HG02571 (cell line): ENCODE results near the gene ARHGAP30.
"Not testable (repeated sequence)": the region's sequence is repeated elsewhere in the genome, so short reads cannot be mapped to it uniquely, and the experiment has no call there.

Experiments
- ATAC-seq: cut with Tn5 transposase; IDR thresholded peaks from one replicate; pipeline ENCODE4 v1.9.1; 2021; ENCODE audit warnings: mild to moderate bottlenecking, moderate library complexity; ENCODE audit not compliant: unreplicated experiment

Gene ARHGAP30

GRCh38 chr1:161071886-161072371, 2.2 kb upstream of the ARHGAP30 start:
- no peak for ATAC-seq

DNA sequence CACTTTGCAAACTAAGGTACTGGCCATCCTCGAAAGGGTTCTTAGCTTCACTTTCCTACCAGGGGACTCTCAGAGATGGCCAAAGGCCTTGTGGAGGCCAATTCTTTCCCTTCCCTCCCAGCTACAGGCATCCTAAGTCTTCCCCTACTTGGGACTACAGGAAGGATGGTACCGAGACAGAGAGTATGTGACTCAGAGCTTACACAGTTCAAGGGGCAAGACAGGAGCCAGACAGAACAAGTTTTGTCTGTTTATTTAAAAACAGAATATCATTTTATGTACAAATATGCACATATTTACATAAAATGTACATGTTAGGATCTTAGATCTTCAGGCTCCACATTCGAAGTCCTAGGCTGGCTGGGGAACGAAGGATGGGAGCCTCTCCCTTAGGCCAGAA, 1.1 kb upstream of the ARHGAP30 start:
- ATAC-seq: no peak

DNA sequence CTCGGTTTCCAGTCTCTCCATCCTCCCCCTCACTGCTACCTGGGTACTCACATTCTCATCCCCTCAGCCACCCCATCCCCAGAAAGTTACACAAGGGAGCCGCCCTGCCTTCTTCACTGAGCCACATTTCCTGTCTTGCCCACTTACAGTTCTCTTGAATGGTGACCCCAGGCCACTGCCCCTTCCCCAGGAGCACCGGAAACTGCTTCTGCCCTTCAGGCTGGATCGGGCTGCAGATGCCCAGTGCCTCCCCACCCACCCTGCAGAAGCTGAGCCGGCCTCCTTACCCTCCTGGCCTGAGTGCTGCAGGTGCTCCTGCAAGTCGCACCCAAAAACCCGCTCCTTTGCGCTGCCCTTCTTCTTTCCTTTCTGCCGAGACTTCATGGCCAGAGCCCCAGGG, 450 bp downstream of the ARHGAP30 start:
- no peak for ATAC-seq

DNA sequence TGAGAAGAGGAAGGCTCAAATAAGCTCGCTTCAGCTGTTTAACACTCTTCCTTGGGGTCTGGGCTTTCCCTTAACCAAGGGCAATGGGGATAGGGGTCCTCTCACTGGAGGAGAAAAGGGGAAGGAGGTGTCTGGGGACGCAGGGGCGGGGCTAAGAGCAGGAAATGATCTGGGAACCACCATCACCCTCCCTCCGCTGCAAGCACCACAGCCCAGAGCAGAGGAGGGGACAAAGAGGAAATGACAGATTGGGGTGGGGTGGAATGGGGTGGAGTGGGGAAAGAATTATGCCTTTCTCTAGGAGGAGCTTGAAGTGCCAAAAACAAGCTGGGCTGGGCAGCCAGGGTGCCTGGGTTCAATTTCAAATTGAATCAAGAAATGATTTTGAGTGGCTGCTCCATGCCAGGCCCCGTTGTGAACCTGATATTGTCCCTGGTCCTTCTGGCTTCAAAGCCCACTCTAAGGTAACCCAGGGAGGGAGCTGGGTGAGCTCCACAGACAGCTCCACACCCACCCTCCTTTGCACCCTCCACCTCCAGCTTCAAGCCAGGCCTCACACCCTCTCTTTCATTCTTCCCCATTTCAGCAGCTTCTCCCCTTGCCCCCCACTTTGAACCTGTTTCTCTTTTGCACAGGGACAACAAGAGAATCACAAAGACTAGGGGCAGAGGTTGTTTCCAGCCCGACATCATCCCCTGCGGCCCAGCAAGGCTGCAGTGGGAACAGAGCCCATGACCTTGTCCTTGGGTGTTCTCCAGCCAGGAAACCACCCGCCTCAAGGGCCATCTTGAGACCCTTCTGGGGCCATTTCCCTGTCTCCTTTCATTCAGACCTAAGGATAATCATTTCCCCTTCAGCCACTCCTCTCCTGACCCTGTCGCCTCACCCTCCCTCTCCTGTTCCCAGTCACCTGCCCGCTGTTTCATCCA, 1.1 kb downstream of the ARHGAP30 start:
- ATAC-seq: peak; percentile 42

DNA sequence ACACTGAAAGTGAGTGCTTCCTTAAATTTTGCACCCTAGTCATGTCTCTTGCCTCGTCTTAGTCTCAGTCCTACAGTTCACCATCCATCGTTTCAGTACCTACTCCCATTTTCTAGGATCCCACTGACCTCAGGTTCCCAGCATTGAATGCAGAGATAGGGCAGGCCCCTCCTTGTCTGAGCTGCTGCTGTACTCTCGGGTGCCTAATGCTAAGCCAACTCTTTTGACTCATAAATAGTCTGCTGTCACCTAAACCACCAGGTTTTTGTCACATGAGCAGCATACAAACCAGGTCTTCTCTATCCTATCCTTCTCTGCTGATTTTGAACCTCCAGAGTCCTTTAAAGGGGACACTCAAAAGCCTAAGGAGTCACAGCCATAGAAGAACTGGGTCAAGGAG, 3.0 kb downstream of the ARHGAP30 start:
- ATAC-seq: no peak

DNA sequence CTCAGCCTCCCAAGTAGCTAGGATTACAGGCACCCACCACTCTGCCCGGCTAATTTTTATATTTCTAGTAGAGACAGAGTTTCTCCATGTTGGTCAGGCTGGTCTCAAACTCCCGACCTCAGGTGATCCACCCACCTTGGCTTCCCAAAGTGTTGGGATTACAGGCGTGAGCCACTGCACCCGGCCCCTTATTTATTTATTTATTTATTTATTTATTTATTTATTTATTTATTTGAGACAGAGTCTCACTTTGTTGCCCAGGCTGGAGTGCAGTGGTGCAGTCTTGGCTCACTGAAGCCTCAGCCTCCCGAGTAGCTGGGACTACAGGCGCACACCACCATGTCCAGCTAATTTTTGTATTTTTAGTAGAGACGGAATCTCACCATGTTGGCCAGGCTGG, 4.0 kb downstream of the ARHGAP30 start:
- not testable (repeated sequence) for ATAC-seq

GRCh38 chr1:161063936-161064335, 5.8 kb downstream of the ARHGAP30 start:
- ATAC-seq: not testable (repeated sequence)

DNA sequence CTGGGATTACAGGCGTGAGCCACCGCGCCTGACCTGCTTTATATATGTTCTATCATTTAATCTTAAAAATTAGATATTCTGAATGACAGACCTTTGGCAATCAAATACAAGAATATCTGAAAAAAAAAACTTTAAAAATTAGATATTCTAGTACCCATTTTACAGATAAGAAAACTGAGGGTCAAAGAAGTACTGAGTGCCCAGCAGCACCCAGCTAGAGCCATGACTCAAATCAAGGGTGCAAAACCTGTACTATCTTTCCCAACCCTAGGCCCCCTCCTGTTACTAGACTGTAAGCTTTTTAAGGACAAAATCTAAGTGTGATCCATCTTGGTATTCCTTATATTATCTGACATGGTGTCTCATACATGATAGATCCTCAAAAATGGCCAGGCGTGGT, 8.3 kb downstream of the ARHGAP30 start:
- no peak for ATAC-seq

DNA sequence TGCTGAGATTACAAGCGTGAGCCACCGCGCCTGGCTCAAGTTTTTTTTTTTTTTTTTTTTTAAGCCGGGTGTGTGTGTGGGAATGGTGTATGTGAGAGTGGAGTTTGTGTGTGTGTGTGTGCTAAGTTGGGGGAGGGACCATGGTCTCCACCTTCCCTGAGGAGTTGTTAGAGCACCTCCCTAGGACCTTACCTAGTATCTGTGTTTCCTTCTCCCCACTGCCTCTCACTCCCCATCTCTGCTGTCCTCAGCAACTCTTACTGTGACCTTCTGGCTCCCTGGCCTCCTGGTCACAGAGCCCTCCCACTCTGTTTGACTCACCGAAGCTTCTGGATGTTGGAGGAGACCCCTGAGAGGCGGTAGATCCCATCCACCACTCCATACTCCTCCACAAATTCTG, 10.4 kb downstream of the ARHGAP30 start:
- ATAC-seq: no peak

GRCh38 chr1:161054805-161055204, 14.9 kb downstream of the ARHGAP30 start:
- ATAC-seq: no peak

DNA sequence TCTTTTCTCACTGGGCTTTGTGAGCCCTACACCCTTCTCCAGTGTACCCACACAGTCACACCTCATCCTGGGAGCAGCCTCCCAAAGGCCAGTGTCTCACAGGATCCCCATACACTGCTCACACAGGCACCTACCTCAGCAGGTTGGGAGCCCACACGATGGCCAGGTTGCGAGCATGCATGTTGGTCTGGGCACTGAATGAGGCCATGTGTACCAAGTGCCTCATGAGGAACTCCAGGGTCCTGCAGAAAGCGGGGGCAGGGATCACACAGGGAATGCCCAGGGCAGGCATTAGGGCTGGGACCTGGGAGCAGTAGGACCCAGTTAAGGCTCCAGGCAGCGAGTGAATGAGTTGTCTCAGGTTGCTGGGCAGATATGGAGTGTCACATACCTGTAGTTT, 15.5 kb downstream of the ARHGAP30 start:
- no peak for ATAC-seq

DNA sequence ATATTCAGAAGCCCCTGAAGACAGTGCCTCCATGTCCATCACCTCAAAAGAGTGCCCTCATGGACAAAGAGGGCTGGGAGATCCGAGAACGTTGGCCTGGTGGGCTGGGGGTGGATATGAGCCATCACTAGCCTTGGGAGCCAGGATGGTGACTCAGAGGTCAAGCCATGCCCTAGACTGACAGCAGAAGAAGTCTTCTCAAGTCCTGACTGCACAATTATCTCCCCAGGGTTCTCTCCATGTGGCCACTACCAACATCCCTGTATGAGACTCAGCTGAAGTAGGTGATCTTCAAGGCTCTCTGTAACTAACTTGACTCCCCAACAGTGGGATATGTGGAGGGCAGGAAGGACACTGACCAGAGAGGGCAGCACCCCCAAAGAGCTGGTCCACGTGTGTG, 16.8 kb downstream of the ARHGAP30 start:
- no peak for ATAC-seq

DNA sequence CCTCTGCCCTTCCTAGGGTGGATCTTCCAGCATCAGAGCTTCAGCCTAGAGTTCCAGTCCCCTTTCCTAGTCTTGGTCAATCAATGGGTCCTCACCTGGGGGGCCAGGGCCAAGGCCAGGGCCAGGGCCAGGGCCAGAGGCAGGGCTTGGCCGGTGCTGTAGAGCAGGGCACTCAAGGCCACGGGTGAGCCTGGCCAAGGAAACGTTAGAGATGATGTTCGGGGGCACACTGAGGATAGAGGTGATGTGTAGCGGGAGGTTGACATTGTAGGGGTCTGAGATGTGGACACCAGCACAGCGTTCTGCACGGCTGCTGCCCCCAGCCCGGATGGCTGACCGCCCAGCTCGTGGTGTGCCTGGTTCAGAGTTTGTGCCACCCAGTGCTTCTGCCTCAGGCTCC, 18.5 kb downstream of the ARHGAP30 start:
- ATAC-seq: no peak

- ATAC-seq: no peak
Observed at GRCh38 chr1:161048949-161049722, 20.6 kb downstream of the ARHGAP30 start.

DNA sequence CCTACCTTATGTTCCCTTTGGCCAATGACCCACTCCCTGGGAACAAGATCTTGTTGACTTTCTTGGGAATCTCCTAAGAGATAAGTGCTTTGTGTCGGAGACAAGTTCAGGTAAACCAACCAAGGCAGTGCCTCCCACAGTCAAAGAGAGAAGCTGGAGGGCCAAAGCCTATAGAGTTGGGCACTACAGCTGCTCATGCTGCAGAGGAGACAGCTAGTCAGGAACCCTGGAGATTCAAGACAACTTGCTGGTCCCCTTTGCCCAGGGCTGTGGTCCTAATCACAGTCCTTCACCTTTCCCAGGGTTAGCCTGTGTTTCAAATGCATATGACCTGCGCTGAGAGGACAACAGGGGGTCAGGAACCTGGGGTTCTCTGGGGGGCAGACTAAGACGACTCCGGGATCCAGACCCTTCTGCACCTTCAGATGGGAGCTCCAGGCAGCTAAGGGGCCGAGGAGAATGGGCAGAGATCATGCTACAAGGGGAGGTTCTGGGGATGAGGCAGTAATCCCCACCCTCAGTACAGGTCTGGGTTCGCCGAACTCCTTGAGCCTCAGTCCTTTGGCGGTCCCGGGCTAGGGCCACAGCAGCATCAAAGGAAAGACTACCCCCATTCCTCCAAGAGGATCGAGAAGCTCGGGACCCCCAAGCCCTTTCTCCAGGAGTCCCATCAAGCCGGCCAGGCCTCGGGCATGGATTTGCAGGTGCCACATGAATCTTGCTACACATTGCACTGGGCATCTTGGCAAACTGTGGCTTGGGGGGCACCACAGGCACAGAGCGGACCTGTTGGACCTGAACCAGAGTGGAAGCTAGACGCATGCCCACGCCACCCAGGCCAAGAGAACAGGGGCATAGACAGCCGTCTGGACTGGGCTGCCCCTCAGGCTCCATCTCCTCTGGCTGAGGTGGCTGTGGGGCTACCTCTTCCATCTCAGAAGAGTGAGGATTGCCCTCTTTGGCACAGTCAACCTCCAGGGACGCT, 22.0 kb downstream of the ARHGAP30 start:
- no peak for ATAC-seq

GRCh38 chr1:161046605-161047228, 23.0 kb downstream of the ARHGAP30 start:
- peak; percentile 28 for ATAC-seq

- ATAC-seq: peak; percentile 65
Observed at GRCh38 chr1:161045736-161046604, 23.7 kb downstream of the ARHGAP30 start, which contains the start of gene USF1. USF1 (minus strand) TSS chr1:161045977; CDS start chr1:161043275, 2,702 bp downstream.

DNA sequence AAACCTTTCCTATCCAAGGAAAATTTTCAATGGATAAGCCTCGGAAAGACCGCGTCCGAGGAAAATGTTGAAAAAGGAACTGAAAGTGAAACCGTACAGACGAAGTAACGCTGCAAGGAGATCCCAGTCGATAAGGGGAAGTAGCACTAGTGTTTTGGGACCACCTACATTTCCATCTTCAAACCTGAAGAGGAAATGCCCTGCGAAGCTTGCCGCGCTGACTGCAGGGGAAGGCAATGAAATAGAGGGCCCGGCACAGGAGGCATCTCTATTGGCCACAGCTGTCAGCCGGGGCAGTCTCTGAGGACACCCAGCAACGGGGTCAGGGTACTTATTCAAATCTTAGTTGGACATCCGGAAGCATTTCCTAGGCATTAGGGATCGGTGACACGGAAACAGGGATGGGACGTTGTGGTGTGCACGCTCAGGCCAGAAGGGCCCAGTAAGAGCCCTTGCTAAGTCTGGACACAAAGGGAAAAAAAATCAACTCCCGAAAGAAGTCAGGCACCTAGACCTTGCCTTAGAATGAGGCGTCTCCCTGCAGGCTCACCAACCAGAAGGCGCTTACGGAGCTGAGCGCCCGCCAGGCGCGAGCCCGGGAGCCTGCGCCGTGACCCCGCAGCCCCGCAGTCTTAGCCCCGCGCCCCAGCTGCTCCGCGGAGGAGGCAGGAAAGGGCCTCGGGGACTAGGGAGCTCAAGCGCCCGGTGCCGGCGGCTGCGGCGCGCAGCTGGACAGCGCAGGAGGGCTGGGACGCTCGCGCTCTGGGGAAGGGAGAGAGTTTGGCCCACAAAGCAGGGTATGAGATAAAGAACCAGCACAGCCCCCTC, 24.6 kb downstream of the ARHGAP30 start:
- peak; percentile 28 for ATAC-seq
